GM10266 (cell line): ENCODE results near the gene C1QTNF6.

Source experiments
- DNase-seq: peaks from one replicate; pipeline ENCODE4 v3.0.0; 2012; ENCODE audit errors: extremely low spot score
- CTCF ChIP-seq: IDR thresholded peaks from 2 replicates; pipeline ENCODE4 v1.5.1; 2012; ENCODE audit warnings: mild to moderate bottlenecking, low read depth; ENCODE audit not compliant: control insufficient read depth, insufficient read depth; ENCODE audit errors: missing control alignments

Gene C1QTNF6

DNA sequence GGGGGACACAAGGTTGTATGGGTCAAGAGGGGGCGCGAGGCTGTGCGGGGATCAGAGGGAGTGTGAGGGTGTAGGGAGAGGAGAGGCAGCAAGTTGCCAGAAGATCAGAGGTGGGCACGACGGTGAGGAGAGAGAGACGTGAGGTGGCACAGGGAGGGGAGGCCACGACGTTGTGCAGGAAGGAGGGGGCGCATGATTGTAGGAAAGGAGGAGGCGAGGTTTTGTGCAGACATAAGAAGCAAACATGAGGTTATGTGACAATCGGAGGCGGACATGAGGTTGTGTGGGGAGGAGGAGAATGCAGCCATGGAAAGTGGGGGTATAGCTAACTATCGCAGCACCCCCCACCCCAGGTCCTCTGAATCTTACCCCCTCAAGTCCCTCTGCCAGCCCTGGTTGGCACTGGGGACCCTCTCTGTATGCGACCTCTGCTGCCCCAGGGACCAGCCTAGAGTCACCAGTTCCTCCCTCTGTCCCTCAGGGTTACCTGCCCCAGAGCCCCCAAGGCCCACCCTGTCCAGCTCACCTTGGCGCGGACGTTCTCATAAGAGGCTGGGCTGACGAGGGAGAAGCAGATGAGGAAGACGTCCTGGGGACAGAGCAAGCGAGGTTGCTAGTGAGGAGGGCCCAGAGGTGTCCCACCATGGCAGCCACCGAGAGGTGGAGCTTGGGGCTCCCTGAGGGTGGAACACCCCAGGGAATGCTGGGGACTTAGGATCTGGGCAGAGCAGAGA is 43.5 kb upstream of the C1QTNF6 start:
- DNase-seq = no peak
- no peak for TF ChIP-seq CTCF

DNA sequence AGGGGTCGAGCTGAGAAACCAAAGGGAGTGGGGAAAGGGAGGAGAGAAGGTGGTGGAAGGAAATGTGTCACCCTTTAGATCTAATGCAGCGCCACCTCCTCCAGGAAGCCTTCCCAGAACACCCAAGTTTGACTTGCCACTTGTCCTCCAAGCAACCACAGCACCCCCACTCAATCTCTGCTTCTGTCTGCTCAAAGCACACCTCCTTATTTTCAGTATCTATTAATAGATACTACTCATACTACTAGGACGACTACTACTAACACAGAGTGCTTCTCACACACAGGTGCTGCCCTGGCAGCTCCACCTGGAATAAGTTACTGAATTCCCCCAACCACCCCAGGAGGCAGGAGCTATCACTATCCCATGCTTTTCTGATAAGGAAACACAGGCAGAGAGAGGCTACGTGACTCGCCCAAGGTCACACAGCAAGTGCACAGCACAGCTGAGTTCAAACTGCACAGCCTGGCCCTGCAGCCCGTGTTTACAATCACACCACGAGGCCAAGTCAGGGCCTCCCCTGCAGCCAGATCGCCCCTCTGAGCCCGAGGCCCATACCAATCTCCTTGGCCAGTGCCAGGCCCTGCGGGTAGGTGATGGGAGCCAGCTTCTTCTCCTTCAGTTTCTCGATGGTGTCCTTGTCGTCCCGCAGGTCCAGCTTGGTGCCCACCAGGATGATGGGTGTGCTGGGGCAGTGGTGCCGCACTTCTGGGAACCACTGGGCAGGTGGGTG is 42.8 kb upstream of the C1QTNF6 start:
- peak; percentile 62 for DNase-seq
- no peak for TF ChIP-seq CTCF

- DNase-seq = peak; percentile 87
- TF ChIP-seq CTCF = no peak
Observed at GRCh38 chr22:37229805-37230672, 42.0 kb upstream of the C1QTNF6 start.

DNA sequence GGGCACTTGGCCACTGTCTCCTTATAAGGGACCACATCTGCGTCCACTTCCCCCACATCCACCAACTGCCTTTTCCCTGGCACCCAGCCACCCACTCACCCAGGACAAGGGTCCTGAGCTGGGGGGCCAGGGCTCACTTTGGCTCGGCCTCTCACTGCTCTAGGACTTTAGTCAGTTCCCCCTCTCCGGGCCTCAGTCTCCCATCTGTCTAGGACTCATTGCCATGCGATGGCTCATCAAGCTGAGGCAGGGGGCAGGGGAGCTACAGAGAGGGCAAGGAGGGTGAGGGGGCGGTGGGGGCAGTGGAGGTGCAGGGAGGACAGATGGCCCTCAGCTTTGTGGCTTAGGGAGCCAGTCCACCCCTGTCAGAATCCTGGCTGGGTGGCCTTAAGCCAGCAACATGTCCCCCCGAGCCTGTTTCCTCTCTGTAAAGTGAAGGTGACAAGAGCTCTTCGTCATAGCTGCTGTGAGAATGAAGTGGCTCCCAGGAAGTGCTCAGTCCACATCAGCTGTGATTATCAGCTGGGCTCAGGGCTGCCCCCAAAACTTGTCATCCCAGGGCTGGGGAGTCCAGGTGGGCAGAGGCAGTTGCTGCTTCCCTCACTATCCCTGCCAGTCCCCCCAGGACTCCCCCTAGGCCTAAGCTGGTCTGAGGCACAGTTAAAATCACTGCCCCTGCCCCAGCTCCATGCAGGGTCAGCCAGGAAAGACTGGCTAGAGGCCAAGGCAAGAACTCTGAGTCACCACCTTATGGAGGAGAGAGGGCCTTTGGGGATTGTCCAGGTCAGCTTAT is 41.2 kb upstream of the C1QTNF6 start:
- DNase-seq = no peak
- no peak for TF ChIP-seq CTCF

DNA sequence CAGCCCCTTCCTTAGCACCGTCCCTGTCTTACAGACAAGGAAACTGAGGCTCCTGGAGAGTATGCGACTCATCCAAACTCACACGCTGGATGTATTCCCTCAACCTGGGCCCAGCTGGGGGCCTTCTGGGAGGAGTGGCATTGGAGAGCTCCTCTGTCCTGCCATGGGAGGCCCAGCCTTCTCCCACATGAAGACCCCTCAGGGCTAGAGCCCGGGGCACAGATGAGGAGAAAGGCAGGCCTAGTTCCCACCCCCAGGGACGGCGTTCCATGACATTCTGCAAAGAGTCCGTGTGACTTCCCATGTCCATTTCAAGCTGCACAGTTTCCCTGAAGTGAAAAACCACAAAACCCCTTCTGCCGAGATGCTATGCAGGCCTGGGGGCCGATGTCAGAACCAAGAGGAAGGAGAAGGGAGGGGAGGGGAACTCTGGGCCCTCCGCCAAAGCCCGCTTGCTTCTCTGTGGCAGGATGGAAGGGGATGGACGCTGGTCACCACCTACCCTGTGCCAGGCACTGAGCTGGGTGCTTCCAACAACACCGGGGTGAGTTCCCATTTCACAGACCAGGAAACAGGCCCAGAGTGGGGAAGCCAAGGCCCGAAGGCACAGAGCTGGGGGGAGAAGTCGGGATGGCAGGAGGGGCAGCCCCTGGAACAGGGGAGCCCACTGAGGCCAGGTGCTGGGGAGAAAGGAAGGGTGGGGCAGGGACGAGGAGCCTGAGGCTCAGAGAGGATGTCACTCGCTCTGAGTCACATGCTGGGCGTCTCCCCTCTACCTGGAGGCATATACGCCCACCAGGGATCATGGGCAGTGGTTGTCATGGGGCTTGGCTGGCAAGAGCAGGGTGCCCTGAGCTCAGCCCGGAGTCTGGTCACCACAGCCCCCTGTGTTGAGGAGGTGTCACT is 40.3 kb upstream of the C1QTNF6 start:
- TF ChIP-seq CTCF = no peak
- DNase-seq = no peak

GRCh38 chr22:37226514-37226913 is 38.5 kb upstream of the C1QTNF6 start:
- TF ChIP-seq CTCF = no peak
- no peak for DNase-seq
